Mesothelial cell of epicardium (in vitro differentiated cells): ENCODE measurements around the gene DEGS2. TPM values are rescaled to one million over a fixed set of nuclear protein-coding genes. Genes with fewer than 3 reads are reported as not detected.

Source experiments
- DNase-seq, 2 experiments: peaks; one replicate each; pipeline ENCODE4 v3.0.0; 2021; ENCODE audit warnings: low spot score in 2 of 2; ENCODE audit not compliant: unreplicated experiment in 2 of 2
- H3K27ac Mint-ChIP-seq: 2 replicates; pipeline ENCODE4 v1.8.0; 2021; ENCODE audit warnings: mixed read lengths
- H3K27me3 Mint-ChIP-seq: 2 replicates; pipeline ENCODE4 v1.8.0; 2021; ENCODE audit warnings: low read depth, mixed read lengths
- H3K36me3 Mint-ChIP-seq: 2 replicates; pipeline ENCODE4 v1.8.0; 2021; ENCODE audit warnings: mixed read lengths
- H3K4me1 Mint-ChIP-seq: 2 replicates; pipeline ENCODE4 v1.8.0; 2021; ENCODE audit warnings: mixed read lengths
- H3K4me3 Mint-ChIP-seq: 2 replicates; pipeline ENCODE4 v1.8.0; 2021; ENCODE audit warnings: mild to moderate bottlenecking, moderate library complexity, mixed read lengths
- H3K9me3 Mint-ChIP-seq: 2 replicates; pipeline ENCODE4 v1.8.0; 2021; ENCODE audit warnings: mixed read lengths
- total RNA-seq: library from RNA; stranded (reverse); gene quantifications from 3 replicates; pipeline ENCODE4 v1.2.1, GENCODE V29; 2021
- TF ChIP-seq, protein P1 (sequence below): fragments of 200-600 bp; sonication (generic); IDR thresholded peaks from one replicate; pipeline ENCODE4 v1.5.0; 2021; ENCODE audit warnings: antibody characterized with exemption; ENCODE audit not compliant: unreplicated experiment

DEGS2 gene
- total RNA-seq, 1 donor from 2014 or later, result 2.1 TPM

DNA sequence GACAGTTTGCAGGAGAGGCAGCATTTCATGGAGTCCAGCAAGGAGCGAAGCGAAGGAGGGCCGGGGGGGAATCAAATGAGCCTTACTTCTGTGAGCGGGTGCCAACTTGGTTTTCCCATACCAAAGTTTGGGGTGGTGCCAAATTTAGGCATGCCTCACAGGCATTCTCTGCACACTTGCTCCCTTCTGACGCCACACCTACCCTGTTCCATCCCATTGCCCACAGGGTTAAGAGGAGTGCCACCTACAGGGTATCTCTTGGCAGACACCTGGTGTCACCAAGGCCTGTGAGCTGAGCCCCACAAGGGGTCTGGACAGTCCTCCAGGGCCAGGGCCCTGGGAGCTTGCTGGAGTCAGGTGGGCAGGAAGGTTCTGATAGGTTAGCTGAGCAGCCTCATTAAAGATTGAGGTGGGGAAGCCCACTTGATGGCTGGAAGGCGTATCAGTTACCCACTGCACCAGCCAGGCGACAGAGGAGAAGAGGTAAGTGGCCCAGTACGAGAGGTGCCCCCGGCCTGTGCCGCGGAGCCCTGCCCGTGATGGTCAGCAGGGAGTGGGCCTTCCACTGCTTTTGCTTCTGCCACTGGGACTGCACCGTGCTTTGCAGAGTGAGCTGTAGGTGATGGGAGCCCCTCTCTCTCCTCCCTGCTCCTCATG is 45.2 kb downstream of the DEGS2 start:
- DNase-seq, result no peak
- no peaks in the 10 kb centered on the region for H3K9me3 Mint-ChIP-seq
- no peak overlapping the region for H3K4me3 Mint-ChIP-seq
- TF ChIP-seq, protein P1, sequence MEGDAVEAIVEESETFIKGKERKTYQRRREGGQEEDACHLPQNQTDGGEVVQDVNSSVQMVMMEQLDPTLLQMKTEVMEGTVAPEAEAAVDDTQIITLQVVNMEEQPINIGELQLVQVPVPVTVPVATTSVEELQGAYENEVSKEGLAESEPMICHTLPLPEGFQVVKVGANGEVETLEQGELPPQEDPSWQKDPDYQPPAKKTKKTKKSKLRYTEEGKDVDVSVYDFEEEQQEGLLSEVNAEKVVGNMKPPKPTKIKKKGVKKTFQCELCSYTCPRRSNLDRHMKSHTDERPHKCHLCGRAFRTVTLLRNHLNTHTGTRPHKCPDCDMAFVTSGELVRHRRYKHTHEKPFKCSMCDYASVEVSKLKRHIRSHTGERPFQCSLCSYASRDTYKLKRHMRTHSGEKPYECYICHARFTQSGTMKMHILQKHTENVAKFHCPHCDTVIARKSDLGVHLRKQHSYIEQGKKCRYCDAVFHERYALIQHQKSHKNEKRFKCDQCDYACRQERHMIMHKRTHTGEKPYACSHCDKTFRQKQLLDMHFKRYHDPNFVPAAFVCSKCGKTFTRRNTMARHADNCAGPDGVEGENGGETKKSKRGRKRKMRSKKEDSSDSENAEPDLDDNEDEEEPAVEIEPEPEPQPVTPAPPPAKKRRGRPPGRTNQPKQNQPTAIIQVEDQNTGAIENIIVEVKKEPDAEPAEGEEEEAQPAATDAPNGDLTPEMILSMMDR, result no peak
- H3K27me3 Mint-ChIP-seq, result no peaks in the 10 kb centered on the region
- no peak overlapping the region for H3K27ac Mint-ChIP-seq
- peaks cover 3% of the 10 kb centered on the region for H3K36me3 Mint-ChIP-seq
- H3K4me1 Mint-ChIP-seq, result peaks cover 19% of the 10 kb centered on the region

DNA sequence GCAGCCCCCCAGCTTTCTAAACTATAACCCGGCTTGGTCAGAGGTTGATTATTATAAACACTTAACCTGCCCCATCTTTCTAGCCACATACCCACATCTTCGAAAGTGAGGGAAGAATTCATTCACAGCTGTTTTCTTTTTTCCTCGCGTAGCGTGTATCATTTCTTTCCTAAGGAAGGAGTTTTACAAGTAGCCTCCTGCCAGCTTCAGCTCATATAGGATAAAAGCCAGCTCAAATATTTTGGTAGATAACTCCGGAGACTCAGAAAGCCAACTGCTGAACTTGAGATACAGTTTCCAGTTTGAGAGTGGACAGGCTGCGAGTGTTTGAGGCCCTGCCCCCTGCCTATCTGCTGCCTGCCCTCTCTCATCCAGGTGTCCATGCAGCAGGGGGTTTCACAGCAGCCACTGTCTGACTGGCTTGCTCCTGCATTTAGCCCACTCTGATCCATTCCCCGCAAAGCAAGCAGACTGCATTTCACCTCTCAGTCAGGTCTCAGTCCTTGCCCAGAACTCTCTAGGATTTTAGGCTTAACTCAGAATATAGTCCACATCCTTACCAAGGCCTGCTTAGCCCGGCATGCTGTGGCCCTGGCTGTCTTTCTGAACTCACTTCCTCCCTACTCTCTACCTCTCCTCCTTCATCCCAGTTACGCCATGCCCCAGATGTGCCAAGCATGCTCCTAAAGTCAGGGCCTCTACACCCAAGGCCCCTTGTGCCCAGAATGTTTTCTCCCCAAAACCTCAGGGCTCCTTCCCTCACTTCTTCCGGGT is 47.3 kb downstream of the DEGS2 start:
- no peak for DNase-seq
- Mint-ChIP-seq H3K27me3 (no peaks in the 10 kb centered on the region), H3K9me3 (no peaks in the 10 kb centered on the region), H3K27ac (peak overlapping the region; percentile 83), H3K4me1 (peaks cover 27% of the 10 kb centered on the region), H3K4me3 (no peak overlapping the region), H3K36me3 (no peaks in the 10 kb centered on the region)
- TF ChIP-seq, protein P1, result no peak

DNA sequence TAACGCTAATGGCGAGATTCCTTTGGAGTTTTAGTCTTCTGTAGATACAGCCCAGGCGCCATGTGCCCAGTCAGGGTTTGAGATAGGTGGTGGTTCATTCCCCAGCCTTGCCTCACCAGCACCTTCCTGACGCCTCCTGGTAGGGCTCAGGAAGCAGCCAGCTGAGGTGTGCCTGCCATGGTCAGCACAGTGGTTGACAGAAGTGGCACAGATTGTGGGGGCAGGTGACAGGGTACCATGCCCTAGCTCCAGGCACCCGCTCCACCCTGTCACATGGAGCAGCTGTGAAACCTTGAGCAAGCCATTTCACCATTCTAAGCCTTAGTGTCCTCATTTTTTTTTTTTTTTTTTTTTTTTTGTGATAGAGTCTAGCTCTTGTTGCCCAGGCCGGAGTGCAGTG is 48.6 kb downstream of the DEGS2 start:
- H3K4me1 Mint-ChIP-seq, result peaks cover 21% of the 10 kb centered on the region
- DNase-seq, result no peak
- no peak overlapping the region for H3K27ac Mint-ChIP-seq
- TF ChIP-seq, protein P1, result no peak
- H3K27me3 Mint-ChIP-seq, result no peaks in the 10 kb centered on the region
- H3K9me3 Mint-ChIP-seq, result no peaks in the 10 kb centered on the region
- H3K4me3 Mint-ChIP-seq, result no peak overlapping the region
- H3K36me3 Mint-ChIP-seq, result no peaks in the 10 kb centered on the region

DNA sequence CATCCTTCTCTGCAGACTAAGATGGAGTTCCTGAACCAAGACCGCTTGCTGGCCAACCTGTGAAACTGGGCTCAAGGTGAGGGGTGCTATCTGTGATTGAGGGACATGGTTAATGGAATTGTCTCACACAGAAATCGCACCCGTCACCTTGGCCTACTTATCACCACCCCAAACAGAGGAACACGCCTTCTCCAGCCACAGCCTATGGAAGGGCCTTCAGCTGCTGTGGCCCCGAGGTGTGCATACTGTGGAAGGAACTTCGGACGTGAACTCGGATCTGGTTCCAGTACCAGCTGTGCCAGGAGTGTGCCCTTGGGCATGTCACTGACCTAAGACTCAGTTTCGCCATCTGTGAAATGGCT is 49.9 kb downstream of the DEGS2 start:
- no peak for DNase-seq
- no peaks in the 10 kb centered on the region for H3K36me3 Mint-ChIP-seq
- peaks cover 22% of the 10 kb centered on the region for H3K4me1 Mint-ChIP-seq
- TF ChIP-seq, protein P1, result no peak
- no peak overlapping the region for H3K27ac Mint-ChIP-seq
- H3K27me3 Mint-ChIP-seq, result no peaks in the 10 kb centered on the region
- H3K9me3 Mint-ChIP-seq, result no peaks in the 10 kb centered on the region
- H3K4me3 Mint-ChIP-seq, result no peak overlapping the region

DNA sequence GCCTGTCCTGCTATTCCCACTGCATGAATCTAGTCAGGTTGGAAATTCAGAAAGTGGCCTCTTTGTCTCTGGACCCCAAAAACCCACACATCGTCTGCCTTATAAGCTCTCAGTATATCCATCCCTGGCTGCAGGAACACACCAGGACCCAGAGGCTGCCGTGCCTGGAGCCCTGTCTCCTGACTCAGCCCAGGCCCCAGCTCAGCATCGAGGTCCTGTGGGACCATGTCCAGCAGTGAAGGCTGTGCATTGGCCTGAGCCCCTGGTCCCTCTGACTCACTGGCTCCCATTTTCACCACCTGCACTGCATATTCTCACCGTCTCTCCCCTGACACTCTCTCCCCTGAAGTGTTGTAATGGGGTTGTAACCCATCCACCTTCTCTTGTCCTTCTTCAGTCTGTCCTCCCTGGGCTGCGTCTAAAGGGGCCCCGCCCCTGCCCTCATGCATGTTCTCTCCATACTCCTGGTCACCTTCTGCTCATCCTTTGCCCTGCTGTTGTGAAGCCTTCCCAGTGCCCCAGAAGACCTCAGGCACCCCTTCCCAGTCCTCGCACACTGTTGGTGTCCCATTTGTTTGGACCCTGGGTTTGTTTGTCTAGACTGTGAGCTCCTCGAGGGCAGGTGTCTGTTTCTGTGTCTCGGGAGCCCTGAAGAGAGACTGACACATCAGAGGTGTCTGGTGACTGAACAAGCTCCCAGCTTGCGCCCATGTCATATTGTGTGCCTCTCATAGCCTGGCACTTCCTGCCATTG is 50.4 kb downstream of the DEGS2 start:
- H3K27me3 Mint-ChIP-seq, result no peaks in the 10 kb centered on the region
- no peaks in the 10 kb centered on the region for H3K9me3 Mint-ChIP-seq
- peaks cover 27% of the 10 kb centered on the region for H3K4me1 Mint-ChIP-seq
- no peak for DNase-seq
- H3K36me3 Mint-ChIP-seq, result no peaks in the 10 kb centered on the region
- no peak overlapping the region for H3K4me3 Mint-ChIP-seq
- TF ChIP-seq, protein P1, result no peak
- no peak overlapping the region for H3K27ac Mint-ChIP-seq
